Measurements from ENCODE around the gene HIRIP3.
A peak's percentile ranks its signal among the peaks of the same experiment; 100 is the strongest.

- peak; percentile 42 for TF ChIP-seq PAXIP1 (CRISPR knock-in tag; conservative IDR thresholded peaks at IDR 0.05)
- no peak for TF ChIP-seq SP1 (IDR thresholded peaks at IDR 0.05)
- peak; percentile 25; the same call in 1 of the 2 replicates for TF ChIP-seq SP1 (CRISPR knock-in tag; IDR thresholded peaks at IDR 0.05)
- TF ChIP-seq BRCA1 (CRISPR knock-in tag; IDR thresholded peaks at IDR 0.05), result 0 out of 2 replicates have a peak, but pooled peaks have one; percentile 25
- no peak for TF ChIP-seq POLR2AphosphoS5 (IDR thresholded peaks at IDR 0.05; ENCODE audit: low read depth, low read length)
- TF ChIP-seq BORCS8-MEF2B (CRISPR knock-in tag; IDR thresholded peaks at IDR 0.05), result no peak
- TF ChIP-seq ZKSCAN1 (IDR thresholded peaks at IDR 0.05; ENCODE audit: low read length), result no peak
- no peak for TF ChIP-seq POLR2AphosphoS2 (IDR thresholded peaks at IDR 0.05; ENCODE audit: low read depth, low read length)
- TF ChIP-seq CTCF (CRISPR knock-in tag; IDR thresholded peaks at IDR 0.05), result peak; percentile 41; the same call in 1 of the 2 replicates
- no peak for TF ChIP-seq ATRX (CRISPR knock-in tag; IDR thresholded peaks at IDR 0.05; ENCODE audit: borderline replicate concordance)
- TF ChIP-seq GLI4 (CRISPR knock-in tag; IDR thresholded peaks at IDR 0.05; ENCODE audit: borderline replicate concordance), result peak; percentile 6; the same call in 1 of the 2 replicates
These were observed 51.3 kb downstream of the HIRIP3 start for GRCh38 chr16:29943846-29944799.

All from HepG2 (cell line).